ENCODE data around the gene XPNPEP3. TPM values are rescaled to one million over a fixed set of nuclear protein-coding genes. Genes with fewer than 3 reads are reported as not detected.

XPNPEP3 gene
- total and polyA plus RNA-seq, 4 donors: 5.1 to 24.1 (median 10.4) TPM

- Histone ChIP-seq H3K36me3 (ENCODE audit: control insufficient read depth in 4 of 4, insufficient read depth in 4 of 4, low read length in 4 of 4) (peaks cover 7 to 32% (median 14%) of the 10 kb centered on the region in 4 donors), H3K27ac (ENCODE audit: low read depth in 1 of 2, low read length in 1 of 2) (no peak overlapping the region), H3K4me1 (ENCODE audit: control insufficient read depth in 5 of 5, insufficient read depth in 5 of 5, low read length in 5 of 5) (peaks cover 0 to 3% (median 0%) of the 10 kb centered on the region in 5 donors), H3K27me3 (ENCODE audit: control insufficient read depth in 3 of 3, insufficient read depth in 3 of 3, low read length in 2 of 3) (no peaks in the 10 kb centered on the region), H3K9me3 (ENCODE audit: control insufficient read depth in 4 of 4, insufficient read depth in 3 of 4, low read length in 3 of 4) (no peaks in the 10 kb centered on the region), H3K4me3 (no peak overlapping the region), H3K9ac (ENCODE audit: insufficient read depth in 1 of 2, low read length in 2 of 2) (no peak overlapping the region)
- ATAC-seq (ENCODE audit: insufficient read depth, low FRiP score) (no peak), DNase-seq (no peak)
- WGBS, 2 donors: 69 to 86% methylated on average over 1 of the region's 1 CpG
- no peak for TF ChIP-seq CTCF (IDR thresholded peaks at IDR 0.05; ENCODE audit: control extremely low read depth, extremely low read depth)
Measured at GRCh38 chr22:40928657-40929056, 71.7 kb downstream of the XPNPEP3 start.

- H3K27me3 ChIP-seq (ENCODE audit: control insufficient read depth in 3 of 3, insufficient read depth in 3 of 3, low read length in 2 of 3): no peaks in the 10 kb centered on the region
- DNase-seq: no peak
- WGBS, 2 donors: 63 to 82% methylated on average over 2 of the region's 2 CpGs
- no peak overlapping the region for H3K9ac ChIP-seq (ENCODE audit: insufficient read depth in 1 of 2, low read length in 2 of 2)
- H3K36me3 ChIP-seq (ENCODE audit: control insufficient read depth in 4 of 4, insufficient read depth in 4 of 4, low read length in 4 of 4): peaks cover 0 to 10% (median 3%) of the 10 kb centered on the region in 4 donors
- no peaks in the 10 kb centered on the region for H3K9me3 ChIP-seq (ENCODE audit: control insufficient read depth in 4 of 4, insufficient read depth in 3 of 4, low read length in 3 of 4)
- H3K4me3 ChIP-seq: no peak overlapping the region
- ATAC-seq (ENCODE audit: insufficient read depth, low FRiP score): no peak
- no peak for TF ChIP-seq CTCF (IDR thresholded peaks at IDR 0.05; ENCODE audit: control extremely low read depth, extremely low read depth)
- H3K4me1 ChIP-seq (ENCODE audit: control insufficient read depth in 5 of 5, insufficient read depth in 5 of 5, low read length in 5 of 5): peaks cover 0 to 3% (median 0%) of the 10 kb centered on the region in 5 donors
- H3K27ac ChIP-seq (ENCODE audit: low read depth in 1 of 2, low read length in 1 of 2): no peak overlapping the region
Measured at GRCh38 chr22:40932396-40932795, 75.4 kb downstream of the XPNPEP3 start.

- H3K27ac ChIP-seq (ENCODE audit: low read depth in 1 of 2, low read length in 1 of 2): no peak overlapping the region
- no peaks in the 10 kb centered on the region for H3K36me3 ChIP-seq (ENCODE audit: control insufficient read depth in 4 of 4, insufficient read depth in 4 of 4, low read length in 4 of 4)
- no peak overlapping the region for H3K9ac ChIP-seq (ENCODE audit: insufficient read depth in 1 of 2, low read length in 2 of 2)
- H3K9me3 ChIP-seq (ENCODE audit: control insufficient read depth in 4 of 4, insufficient read depth in 3 of 4, low read length in 3 of 4): no peaks in the 10 kb centered on the region
- H3K4me3 ChIP-seq: no peak overlapping the region
- TF ChIP-seq CTCF (IDR thresholded peaks at IDR 0.05; ENCODE audit: control extremely low read depth, extremely low read depth): no peak
- no peaks in the 10 kb centered on the region for H3K27me3 ChIP-seq (ENCODE audit: control insufficient read depth in 3 of 3, insufficient read depth in 3 of 3, low read length in 2 of 3)
- 91 to 94% methylated on average over 2 of the region's 2 CpGs for WGBS, 2 donors
- no peaks in the 10 kb centered on the region for H3K4me1 ChIP-seq (ENCODE audit: control insufficient read depth in 5 of 5, insufficient read depth in 5 of 5, low read length in 5 of 5)
- DNase-seq (no peak), ATAC-seq (ENCODE audit: insufficient read depth, low FRiP score) (no peak)
Measured at GRCh38 chr22:40939202-40939601, 82.3 kb downstream of the XPNPEP3 start.

All from lung (tissue), 12 donors.